K562 (cell line): Measurements from ENCODE around the gene TMED7. TPM values are rescaled to one million over a fixed set of nuclear protein-coding genes. Genes with fewer than 3 reads are reported as not detected.

Experiments
- ATAC-seq: fragments of 200-7000 bp; cut with Tn5 transposase; 3 replicates; pipeline ENCODE4 v1.9.1; 2020; ENCODE audit warnings: moderate library complexity
- BruUV-seq: library from RNA; stranded (reverse); fragments of 400-500 nt; replicated peaks from 2 replicates; lab custom pipeline; 2021; lab: Mats Ljungman, UMichigan
- CTCF ChIA-PET: fragments of 300-600 bp; formaldehyde crosslinking; extraction: SDS; loops from one replicate; lab custom pipeline; 2021; ENCODE audit warnings: low intra/inter-chr PET ratio; lab: Yijun Ruan, JAX
- POLR2A ChIA-PET: fragments of 300-600, 350-650 bp; sonication (Branson Sonifier 250); formaldehyde crosslinking; extraction: SDS; loops from one replicate; lab custom pipeline; 2021; ENCODE audit warnings: antibody characterized with exemption, inconsistent platforms; lab: Yijun Ruan, JAX
- DNase-seq, 4 experiments: peaks; one replicate each; pipeline versions ENCODE4 v3.0.0 to v3.0.0-alpha.2; 2011 to 2018; ENCODE audit warnings: low spot score in 3 of 4, mixed read lengths in 3 of 4; ENCODE audit errors: extremely low read depth in 1 of 4
- FAIRE-seq: peaks from 2 replicates; lab custom pipeline; 2011; peaks lifted over from hg19 to GRCh38; lab: Jason Lieb, UNC
- H2AFZ ChIP-seq: 2 replicates; pipeline ENCODE4 v1.6.0; 2011; ENCODE audit warnings: low read depth, low read length, control low read depth, inconsistent platforms
- H3K27ac ChIP-seq: fragments of 200-600 bp; 3 replicates; pipeline ENCODE4 v1.8.0; 2011; ENCODE audit warnings: low read depth, mild to moderate bottlenecking, control low read depth, inconsistent platforms, low read length, moderate library complexity, mixed read lengths; ENCODE audit errors: extremely low read depth
- H3K27me3 ChIP-seq, 2 experiments: fragments of 300-600 bp in 1 of 2; 2 replicates in 1 of 2; 3 replicates in 1 of 2; pipeline versions ENCODE4 v1.6.0 to v1.8.0; 2011; ENCODE audit warnings: inconsistent platforms in 2 of 2, low read length in 2 of 2, mild to moderate bottlenecking in 1 of 2, mixed read lengths in 1 of 2, moderate library complexity in 1 of 2; ENCODE audit not compliant: control insufficient read depth in 2 of 2, insufficient read depth in 2 of 2
- H3K36me3 ChIP-seq: fragments of 300-600 bp; 3 replicates; pipeline ENCODE4 v1.8.0; 2011; ENCODE audit warnings: mild to moderate bottlenecking, low read length, inconsistent platforms; ENCODE audit not compliant: control insufficient read depth, insufficient read depth
- H3K4me1 ChIP-seq, 2 experiments: fragments of 200-600 bp in 1 of 2; replicated peaks in 1 of 2; 2 replicates in 1 of 2; 3 replicates in 1 of 2; pipeline versions ENCODE4 v1.5.1 to v1.8.0; 2011; ENCODE audit warnings: inconsistent platforms in 2 of 2, low read length in 2 of 2, mild to moderate bottlenecking in 1 of 2, mixed read lengths in 1 of 2, moderate library complexity in 1 of 2; ENCODE audit not compliant: control insufficient read depth in 2 of 2, insufficient read depth in 2 of 2
- H3K4me2 ChIP-seq: 2 replicates; pipeline ENCODE4 v1.6.1; 2011; ENCODE audit warnings: low read length, control low read depth, inconsistent platforms, mixed read lengths; ENCODE audit not compliant: insufficient read depth
- H3K4me3 ChIP-seq: fragments of 200-600 bp; sonication (generic), shearing (Covaris generic); 2 replicates; pipeline ENCODE4 v1.5.1; 2016; ENCODE audit warnings: control low read depth, inconsistent platforms
- H3K79me2 ChIP-seq: fragments of 200-600 bp; 3 replicates; pipeline ENCODE4 v1.8.0; 2011; ENCODE audit warnings: low read length, inconsistent platforms; ENCODE audit not compliant: control insufficient read depth, insufficient read depth
- H3K9ac ChIP-seq, 2 experiments: 2 replicates each; pipeline versions ENCODE4 v1.6.0 to v1.6.1; 2011; ENCODE audit warnings: low read depth in 2 of 2, low read length in 2 of 2, control low read depth in 1 of 2, inconsistent platforms in 1 of 2, mild to moderate bottlenecking in 1 of 2, mixed read lengths in 1 of 2; ENCODE audit not compliant: insufficient read depth in 1 of 2
- H3K9me1 ChIP-seq: one replicate; pipeline ENCODE4 v1.6.0; 2011; ENCODE audit warnings: inconsistent platforms, mild to moderate bottlenecking, low read length, moderate library complexity; ENCODE audit not compliant: control insufficient read depth, insufficient read depth
- H3K9me3 ChIP-seq: replicated peaks from 2 replicates; pipeline ENCODE4 v1.5.1; 2011; ENCODE audit warnings: low read depth, low read length, inconsistent platforms; ENCODE audit not compliant: control insufficient read depth, insufficient read depth
- H4K20me1 ChIP-seq: replicated peaks from 2 replicates; pipeline ENCODE4 v1.6.1; 2011; ENCODE audit warnings: low read length, inconsistent platforms, mixed read lengths; ENCODE audit not compliant: control insufficient read depth, insufficient read depth
- BRF1 ChIP-seq: IDR thresholded peaks from 3 replicates; pipeline ENCODE4 v1.6.1; 2011; ENCODE audit warnings: borderline replicate concordance, mild to moderate bottlenecking; ENCODE audit not compliant: insufficient read length; ENCODE audit errors: extremely low read depth
- CBX5 ChIP-seq: IDR thresholded peaks from 2 replicates; pipeline ENCODE4 v1.6.1; 2014; ENCODE audit warnings: low read depth, borderline replicate concordance
- DMBX1 ChIP-seq: fragments of 250-450 bp; sonication (Bioruptor Pico); IDR thresholded peaks from 2 replicates; pipeline ENCODE4 v1.8.0; 2022; ENCODE audit warnings: inconsistent platforms, mild to moderate bottlenecking, moderate library complexity, borderline replicate concordance
- HDAC3 ChIP-seq: fragments of 450-650 bp; IDR thresholded peaks from 2 replicates; pipeline ENCODE4 v1.6.1; 2018; ENCODE audit warnings: borderline replicate concordance, mild to moderate bottlenecking, moderate library complexity; ENCODE audit not compliant: partially characterized antibody
- HDAC6 ChIP-seq: IDR thresholded peaks from 2 replicates; pipeline ENCODE4 v1.6.1; 2012; ENCODE audit warnings: low read depth, mild to moderate bottlenecking, control low read depth, inconsistent platforms, low read length, moderate library complexity
- NFATC3 ChIP-seq: fragments of 450-650 bp; IDR thresholded peaks from 2 replicates; pipeline ENCODE4 v1.6.1; 2017; ENCODE audit warnings: mild to moderate bottlenecking
- PCBP2 ChIP-seq: fragments of 200-400 bp; formaldehyde crosslinking; IDR thresholded peaks from 2 replicates; pipeline ENCODE4 v1.6.1; 2018; ENCODE audit warnings: low read length, low read depth, mild to moderate bottlenecking, moderate library complexity; ENCODE audit not compliant: poor library complexity, severe bottlenecking
- RAD21 ChIP-seq, 2 experiments: fragments of 250-450 bp in 1 of 2; fragments of 450-650 bp in 1 of 2; sonication (Bioruptor Pico) in 1 of 2; formaldehyde crosslinking in 1 of 2; IDR thresholded peaks in 1 of 2; conservative IDR thresholded peaks in 1 of 2; 2 replicates each; pipeline versions ENCODE4 v1.4.0 to v1.8.0; 2020 to 2022; ENCODE audit warnings: mild to moderate bottlenecking in 2 of 2, moderate library complexity in 1 of 2
- XRCC3 ChIP-seq: fragments of 450-650 bp; IDR thresholded peaks from 2 replicates; pipeline ENCODE4 v1.6.1; 2017; ENCODE audit warnings: mild to moderate bottlenecking, moderate library complexity
- ZFP30 ChIP-seq: fragments of 250-450 bp; sonication (Bioruptor Pico); IDR thresholded peaks from 2 replicates; pipeline ENCODE4 v1.8.0; 2022; ENCODE audit warnings: moderate library complexity, mild to moderate bottlenecking, inconsistent platforms, borderline replicate concordance
- ZNF445 ChIP-seq: fragments of 250-450 bp; sonication (Bioruptor Pico); IDR thresholded peaks from 2 replicates; pipeline ENCODE4 v1.4.0; 2020; ENCODE audit warnings: low read depth, mild to moderate bottlenecking, moderate library complexity
- ZNF551 ChIP-seq: fragments of 250-450 bp; sonication (Bioruptor Pico); IDR thresholded peaks from 2 replicates; pipeline ENCODE4 v1.5.0; 2021; ENCODE audit warnings: mild to moderate bottlenecking, moderate library complexity
- ZNF778 ChIP-seq: fragments of 450-650 bp; formaldehyde crosslinking; IDR thresholded peaks from 2 replicates; pipeline ENCODE4 v1.4.0; 2020; ENCODE audit warnings: mild to moderate bottlenecking, moderate library complexity
- WGBS: fragments of 100-300 bp; shearing (Covaris generic); methylation state at CpG from one replicate; pipeline ENCODE4 v1.1.6; 2016; ENCODE audit warnings: low coverage, mixed read lengths; ENCODE audit not compliant: insufficient coverage; ENCODE audit errors: missing lambda C conversion rate; 5-methylcytosine and 5-hydroxymethylcytosine counted together
- in situ Hi-C: fragments of 300-500 bp; cut with MboI; formaldehyde crosslinking; loops from 4 replicates; pipeline ENCODE4 v1.15.0; 2018; ENCODE audit warnings: inconsistent platforms, mixed read lengths
- intact Hi-C: fragments of 100-400 bp; cut with micrococcal nuclease; formaldehyde crosslinking; loops from 2 replicates; pipeline ENCODE4 v1.14.2; 2022
- polyA plus RNA-seq, 8 experiments: library from polyadenylated mRNA; depleted of rRNA in 4 of 8; stranded (reverse) in 5 of 8; unstranded in 3 of 8; fragments of >200 nt; fragmentation: Nextera tagmentation in 2 of 8; fragmentation: Illumina TruSeq in 1 of 8; extraction: Ambion mirVana in 2 of 8; extraction: Trizol in 1 of 8; gene quantifications; 2 replicates each; pipeline versions ENCODE4 v1.2.1 to v1.2.3, GENCODE V29; 2011 to 2014; ENCODE audit warnings: inconsistent platforms in 1 of 8, missing spikeins in 1 of 8
- total RNA-seq, 7 experiments: library from RNA; depleted of rRNA in 6 of 7; stranded (reverse); fragments of >200 nt in 6 of 7; fragmentation: Illumina TruSeq in 2 of 7; extraction: Trizol in 2 of 7; gene quantifications; 2 replicates each; pipeline versions ENCODE4 v1.2.1 to v1.2.3, GENCODE V29; 2011 to 2021; ENCODE audit warnings: low replicate concordance in 1 of 7
- TF ChIP-seq, protein P1 (sequence below): sonication (generic); formaldehyde crosslinking; IDR thresholded peaks from 2 replicates; pipeline ENCODE4 v1.8.0; 2023; ENCODE audit warnings: mild to moderate bottlenecking, missing genetic modification reagents
- TF ChIP-seq, protein P2 (sequence below): IDR thresholded peaks from 2 replicates; pipeline ENCODE4 v1.6.1; 2012; ENCODE audit warnings: low read depth, low read length, improper control_type of control experiment, borderline replicate concordance

TMED7 gene
- total and polyA plus RNA-seq, 9 of the 15 experiments (the other 6 are each of a cell fraction or from before 2014, with no cell fraction given): 15.9 to 93.4 (median 41.7) TPM

DNA sequence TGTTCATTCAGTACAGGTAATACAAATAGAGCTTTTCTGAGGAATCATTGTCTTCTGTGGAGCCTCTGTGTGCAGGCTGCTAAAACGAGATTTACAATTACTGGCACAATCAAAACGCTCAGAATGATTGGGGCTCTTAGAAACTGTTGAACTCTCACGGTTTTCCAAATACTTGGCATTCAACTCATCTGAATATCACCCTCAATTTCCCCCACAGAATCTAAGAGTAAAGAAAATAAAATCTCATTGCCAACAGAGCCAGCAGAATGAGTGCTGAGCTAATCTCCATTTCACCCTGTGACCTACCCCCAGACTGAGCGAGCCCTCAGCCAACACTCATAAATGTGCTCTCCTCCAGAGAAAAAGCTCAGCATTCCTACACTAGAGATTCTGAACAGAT, 35.3 kb upstream of the TMED7 start:
- Histone ChIP-seq H3K4me2 (no peak overlapping the region), H3K9ac (no peak overlapping the region), H3K9me1 (no peaks in the 10 kb centered on the region), H3K79me2 (no peaks in the 10 kb centered on the region), H3K4me1 (no peaks in the 10 kb centered on the region), H4K20me1 (no peaks in the 10 kb centered on the region), H2AFZ (no peak overlapping the region)
- POLR2A ChIA-PET: interaction anchor here (0.5 kb wide), 1 partner anchor 132 kb away, joined by 3 read pairs; no protein-coding TSS in a partner anchor
- no peak for FAIRE-seq
- intact Hi-C loops: no loop called here
- WGBS: 2% methylated on average over 4 of the region's 4 CpGs
- TF ChIP-seq BRF1 (no peak), CBX5 (no peak), DMBX1 (no peak), RAD21 (CRISPR knock-in tag; conservative IDR thresholded peaks at IDR 0.05 in 1 of 2, IDR thresholded peaks at IDR 0.05 in 1 of 2) (no peak), ZNF445 (no peak), ZFP30 (CRISPR knock-in tag) (no peak), HDAC6 (no peak), PCBP2 (no peak), ZNF551 (CRISPR knock-in tag) (no peak), ZNF778 (CRISPR knock-in tag) (no peak), HDAC3 (no peak), NFATC3 (no peak), XRCC3 (no peak)
- TF ChIP-seq, protein P1, sequence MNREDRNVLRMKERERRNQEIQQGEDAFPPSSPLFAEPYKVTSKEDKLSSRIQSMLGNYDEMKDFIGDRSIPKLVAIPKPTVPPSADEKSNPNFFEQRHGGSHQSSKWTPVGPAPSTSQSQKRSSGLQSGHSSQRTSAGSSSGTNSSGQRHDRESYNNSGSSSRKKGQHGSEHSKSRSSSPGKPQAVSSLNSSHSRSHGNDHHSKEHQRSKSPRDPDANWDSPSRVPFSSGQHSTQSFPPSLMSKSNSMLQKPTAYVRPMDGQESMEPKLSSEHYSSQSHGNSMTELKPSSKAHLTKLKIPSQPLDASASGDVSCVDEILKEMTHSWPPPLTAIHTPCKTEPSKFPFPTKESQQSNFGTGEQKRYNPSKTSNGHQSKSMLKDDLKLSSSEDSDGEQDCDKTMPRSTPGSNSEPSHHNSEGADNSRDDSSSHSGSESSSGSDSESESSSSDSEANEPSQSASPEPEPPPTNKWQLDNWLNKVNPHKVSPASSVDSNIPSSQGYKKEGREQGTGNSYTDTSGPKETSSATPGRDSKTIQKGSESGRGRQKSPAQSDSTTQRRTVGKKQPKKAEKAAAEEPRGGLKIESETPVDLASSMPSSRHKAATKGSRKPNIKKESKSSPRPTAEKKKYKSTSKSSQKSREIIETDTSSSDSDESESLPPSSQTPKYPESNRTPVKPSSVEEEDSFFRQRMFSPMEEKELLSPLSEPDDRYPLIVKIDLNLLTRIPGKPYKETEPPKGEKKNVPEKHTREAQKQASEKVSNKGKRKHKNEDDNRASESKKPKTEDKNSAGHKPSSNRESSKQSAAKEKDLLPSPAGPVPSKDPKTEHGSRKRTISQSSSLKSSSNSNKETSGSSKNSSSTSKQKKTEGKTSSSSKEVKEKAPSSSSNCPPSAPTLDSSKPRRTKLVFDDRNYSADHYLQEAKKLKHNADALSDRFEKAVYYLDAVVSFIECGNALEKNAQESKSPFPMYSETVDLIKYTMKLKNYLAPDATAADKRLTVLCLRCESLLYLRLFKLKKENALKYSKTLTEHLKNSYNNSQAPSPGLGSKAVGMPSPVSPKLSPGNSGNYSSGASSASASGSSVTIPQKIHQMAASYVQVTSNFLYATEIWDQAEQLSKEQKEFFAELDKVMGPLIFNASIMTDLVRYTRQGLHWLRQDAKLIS: no peak
- TF ChIP-seq, protein P2, sequence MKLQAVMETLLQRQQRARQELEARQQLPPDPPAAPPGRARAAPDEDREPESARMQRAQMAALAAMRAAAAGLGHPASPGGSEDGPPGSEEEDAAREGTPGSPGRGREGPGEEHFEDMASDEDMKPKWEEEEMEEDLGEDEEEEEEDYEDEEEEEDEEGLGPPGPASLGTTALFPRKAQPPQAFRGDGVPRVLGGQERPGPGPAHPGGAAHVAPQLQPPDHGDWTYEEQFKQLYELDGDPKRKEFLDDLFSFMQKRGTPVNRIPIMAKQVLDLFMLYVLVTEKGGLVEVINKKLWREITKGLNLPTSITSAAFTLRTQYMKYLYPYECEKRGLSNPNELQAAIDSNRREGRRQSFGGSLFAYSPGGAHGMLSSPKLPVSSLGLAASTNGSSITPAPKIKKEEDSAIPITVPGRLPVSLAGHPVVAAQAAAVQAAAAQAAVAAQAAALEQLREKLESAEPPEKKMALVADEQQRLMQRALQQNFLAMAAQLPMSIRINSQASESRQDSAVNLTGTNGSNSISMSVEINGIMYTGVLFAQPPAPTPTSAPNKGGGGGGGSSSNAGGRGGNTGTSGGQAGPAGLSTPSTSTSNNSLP: no peak
- TF ChIP-seq, all 486 proteins: peak for 0
- H3K4me3 ChIP-seq: no peak overlapping the region
- no peak overlapping the region for H3K27ac ChIP-seq
- BruUV-seq: no TSS peak
- CTCF ChIA-PET: no interaction called here
- in situ Hi-C loops: no loop called here
- ATAC-seq: no peak
- H3K36me3 ChIP-seq: no peaks in the 10 kb centered on the region
- no peaks in the 10 kb centered on the region for H3K27me3 ChIP-seq
- DNase-seq: no peak
- no peaks in the 10 kb centered on the region for H3K9me3 ChIP-seq
